PC-9 (cell line): ENCODE measurements around the gene SH3RF3. TPM values are rescaled to one million over a fixed set of nuclear protein-coding genes. Genes with fewer than 3 reads are reported as not detected.

Experiments used
- BruUV-seq: library from RNA; stranded (reverse); fragments of 400-500 nt; replicated peaks from 2 replicates; lab custom pipeline; 2021; lab: Mats Ljungman, UMichigan
- CTCF ChIA-PET: fragments of 300-600 bp; sonication (Branson Sonifier 250); formaldehyde crosslinking; loops from one replicate; lab custom pipeline; 2022; ENCODE audit warnings: antibody characterized with exemption; lab: Charles Lee
- POLR2A ChIA-PET: fragments of 300-600 bp; sonication (Branson Sonifier 250); formaldehyde crosslinking; loops from one replicate; lab custom pipeline; 2022; ENCODE audit warnings: antibody characterized with exemption; ENCODE audit not compliant: unreplicated experiment; lab: Charles Lee
- DNase-seq, 2 experiments: peaks; one replicate each; pipeline versions ENCODE4 v3.0.0 to v3.0.0-alpha.2; 2015 to 2022; ENCODE audit warnings: mixed read lengths in 1 of 2
- H2AFZ ChIP-seq: fragments of 200-600 bp; sonication (generic); 2 replicates; pipeline ENCODE4 v1.8.1; 2017; ENCODE audit warnings: antibody characterized with exemption
- H3F3A ChIP-seq: fragments of 200-600 bp; sonication (generic); 2 replicates; pipeline ENCODE4 v1.8.1; 2017; ENCODE audit warnings: antibody characterized with exemption, mild to moderate bottlenecking, low read depth; ENCODE audit not compliant: insufficient read depth
- H3K27ac ChIP-seq: fragments of 200-600 bp; sonication (generic); 2 replicates; pipeline ENCODE4 v1.6.1; 2016; ENCODE audit warnings: mixed run types
- H3K27me3 ChIP-seq: fragments of 200-600 bp; sonication (generic); 2 replicates; pipeline ENCODE4 v1.6.1; 2016; ENCODE audit warnings: low read depth, mixed run types; ENCODE audit not compliant: insufficient read depth
- H3K36me3 ChIP-seq: fragments of 200-600 bp; sonication (generic); 2 replicates; pipeline ENCODE4 v1.6.1; 2016; ENCODE audit warnings: low read depth, mixed run types
- H3K4me1 ChIP-seq: fragments of 200-600 bp; sonication (generic); replicated peaks from 2 replicates; pipeline ENCODE4 v1.6.1; 2016; ENCODE audit warnings: mixed run types; ENCODE audit not compliant: insufficient read depth
- H3K4me2 ChIP-seq: fragments of 200-600 bp; sonication (generic); 2 replicates; pipeline ENCODE4 v1.6.1; 2017; ENCODE audit warnings: mixed run types
- H3K4me3 ChIP-seq: fragments of 200-600 bp; sonication (generic); 2 replicates; pipeline ENCODE4 v1.6.1; 2016; ENCODE audit warnings: mixed run types
- H3K79me2 ChIP-seq: fragments of 200-600 bp; sonication (generic); 2 replicates; pipeline ENCODE4 v1.6.1; 2017; ENCODE audit warnings: low read depth, mixed run types
- H3K9me2 ChIP-seq: fragments of 200-600 bp; sonication (generic); 2 replicates; pipeline ENCODE4 v1.8.1; 2017; ENCODE audit warnings: mild to moderate bottlenecking; ENCODE audit not compliant: insufficient read depth
- H3K9me3 ChIP-seq: fragments of 200-600 bp; sonication (generic); 2 replicates; pipeline ENCODE4 v1.8.1; 2016; ENCODE audit warnings: low read depth; ENCODE audit not compliant: insufficient read depth
- H4K20me1 ChIP-seq: fragments of 200-600 bp; sonication (generic); 2 replicates; pipeline ENCODE4 v1.8.1; 2017; ENCODE audit not compliant: insufficient read depth
- CTCF ChIP-seq: fragments of 200-600 bp; sonication (generic); conservative IDR thresholded peaks from 2 replicates; pipeline ENCODE4 v1.6.1; 2017; ENCODE audit warnings: mixed run types, antibody characterized with exemption, mild to moderate bottlenecking, moderate library complexity
- EZH2 ChIP-seq: fragments of 200-600 bp; sonication (generic); IDR thresholded peaks from 2 replicates; pipeline ENCODE4 v1.8.0; 2017; ENCODE audit warnings: antibody characterized with exemption, low read depth
- intact Hi-C: fragments of 100-400 bp; cut with micrococcal nuclease; formaldehyde crosslinking; loops from one replicate; pipeline ENCODE4 v1.10.0; 2022; ENCODE audit not compliant: unreplicated experiment
- total RNA-seq: library from RNA; stranded (reverse); gene quantifications from 2 replicates; pipeline ENCODE4 v1.2.3, GENCODE V29; 2021

The SH3RF3 gene
- total RNA-seq, 1 experiment from 2014 or later = 6.1 TPM

GRCh38 chr2:109340381-109340780 lies 211.4 kb downstream of the SH3RF3 start:
- Histone ChIP-seq H3K4me2 (peak overlapping the region; percentile 48; the same call in 1 of the 2 replicates), H3K27me3 (no peaks in the 10 kb centered on the region), H3K27ac (0 out of 2 replicates have a peak overlapping the region, but pooled peaks have one; percentile 56), H3K4me3 (no peak overlapping the region), H3K4me1 (peaks cover 40% of the 10 kb centered on the region), H3K9me2 (no peaks in the 10 kb centered on the region), H3K79me2 (peaks cover 6% of the 10 kb centered on the region; the same call in 1 of the 2 replicates), H3F3A (peaks cover 17% of the 10 kb centered on the region), H2AFZ (no peak overlapping the region), H3K9me3 (no peaks in the 10 kb centered on the region), H4K20me1 (0 out of 2 replicates have a peak, but pooled peaks cover 3% of the 10 kb centered on the region), H3K36me3 (no peaks in the 10 kb centered on the region)
- intact Hi-C loops = no loop called here
- DNase-seq = no peak
- TF ChIP-seq CTCF (no peak), EZH2 (no peak)
- BruUV-seq = no TSS peak
- POLR2A ChIA-PET = interaction anchor here (0.6 kb wide), 1 partner anchor 274 kb away, joined by 5 read pairs; no protein-coding TSS in a partner anchor
- CTCF ChIA-PET = no interaction called here

GRCh38 chr2:109341355-109342255 lies 212.6 kb downstream of the SH3RF3 start:
- Histone ChIP-seq H3K36me3 (no peaks in the 10 kb centered on the region), H3F3A (peaks cover 17% of the 10 kb centered on the region), H4K20me1 (0 out of 2 replicates have a peak, but pooled peaks cover 5% of the 10 kb centered on the region), H3K79me2 (peaks cover 6% of the 10 kb centered on the region; the same call in 1 of the 2 replicates), H3K4me3 (no peak overlapping the region), H3K9me3 (no peaks in the 10 kb centered on the region), H3K27me3 (no peaks in the 10 kb centered on the region), H2AFZ (no peak overlapping the region), H3K9me2 (no peaks in the 10 kb centered on the region), H3K4me2 (peak overlapping the region; percentile 48), H3K4me1 (peaks cover 34% of the 10 kb centered on the region), H3K27ac (peak overlapping the region; percentile 56)
- no TSS peak for BruUV-seq
- CTCF ChIA-PET = no interaction called here
- TF ChIP-seq CTCF = no peak
- no peak for TF ChIP-seq EZH2
- intact Hi-C loops = no loop called here
- POLR2A ChIA-PET = no interaction called here
- DNase-seq = peak in 1 of 2 experiments; percentile 72

- H3K79me2 ChIP-seq = peaks cover 6% of the 10 kb centered on the region; the same call in 1 of the 2 replicates
Measured at GRCh38 chr2:109342256-109342850, 213.3 kb downstream of the SH3RF3 start.

More at GRCh38 chr2:109342256-109342850, 213.3 kb downstream of the SH3RF3 start:
- H4K20me1 ChIP-seq = 0 out of 2 replicates have a peak, but pooled peaks cover 5% of the 10 kb centered on the region
- POLR2A ChIA-PET = no interaction called here
- CTCF ChIA-PET = no interaction called here
- H2AFZ ChIP-seq = no peak overlapping the region
- no peaks in the 10 kb centered on the region for H3K36me3 ChIP-seq
- intact Hi-C loops = no loop called here
- H3K4me2 ChIP-seq = 0 out of 2 replicates have a peak overlapping the region, but pooled peaks have one; percentile 48
- DNase-seq = no peak
- H3K9me3 ChIP-seq = no peaks in the 10 kb centered on the region
- no peaks in the 10 kb centered on the region for H3K9me2 ChIP-seq
- peaks cover 17% of the 10 kb centered on the region for H3F3A ChIP-seq
- BruUV-seq = no TSS peak
- no peak overlapping the region for H3K27ac ChIP-seq
- TF ChIP-seq CTCF (no peak), EZH2 (no peak)
- H3K27me3 ChIP-seq = no peaks in the 10 kb centered on the region
- H3K4me3 ChIP-seq = no peak overlapping the region
- H3K4me1 ChIP-seq = peaks cover 34% of the 10 kb centered on the region
